Ishikawa (cell line): ENCODE results near the gene NBPF3.

ENCODE experiments used
- CEBPB ChIP-seq: IDR thresholded peaks from 2 replicates; pipeline ENCODE4 v1.6.1; 2012
- MAX ChIP-seq: IDR thresholded peaks from 2 replicates; pipeline ENCODE4 v1.6.1; 2012
- REST ChIP-seq: IDR thresholded peaks from 2 replicates; pipeline ENCODE4 v1.6.1; 2012; ENCODE audit warnings: low read depth, mild to moderate bottlenecking
- TCF12 ChIP-seq: IDR thresholded peaks from 2 replicates; pipeline ENCODE4 v1.6.1; 2012; ENCODE audit warnings: low read depth

- no peak for TF ChIP-seq CEBPB
- no peak for TF ChIP-seq TCF12
- no peak for TF ChIP-seq MAX
- no peak for TF ChIP-seq REST
Observed at GRCh38 chr1:21524686-21525339, 84.9 kb downstream of the NBPF3 start.
